Activated CD4-positive, alpha-beta T cell treated with anti-CD3 and anti-CD28 coated beads for 4 hours (primary cell): ENCODE data around the gene NUAK1.

Experiments used
- DNase-seq, 2 donors: peaks; one replicate each; pipeline ENCODE4 v3.0.0-alpha.2; 2020

The NUAK1 gene

GRCh38 chr12:106130474-106131113 is 8.2 kb downstream of the NUAK1 start:
- no peak for DNase-seq

DNA sequence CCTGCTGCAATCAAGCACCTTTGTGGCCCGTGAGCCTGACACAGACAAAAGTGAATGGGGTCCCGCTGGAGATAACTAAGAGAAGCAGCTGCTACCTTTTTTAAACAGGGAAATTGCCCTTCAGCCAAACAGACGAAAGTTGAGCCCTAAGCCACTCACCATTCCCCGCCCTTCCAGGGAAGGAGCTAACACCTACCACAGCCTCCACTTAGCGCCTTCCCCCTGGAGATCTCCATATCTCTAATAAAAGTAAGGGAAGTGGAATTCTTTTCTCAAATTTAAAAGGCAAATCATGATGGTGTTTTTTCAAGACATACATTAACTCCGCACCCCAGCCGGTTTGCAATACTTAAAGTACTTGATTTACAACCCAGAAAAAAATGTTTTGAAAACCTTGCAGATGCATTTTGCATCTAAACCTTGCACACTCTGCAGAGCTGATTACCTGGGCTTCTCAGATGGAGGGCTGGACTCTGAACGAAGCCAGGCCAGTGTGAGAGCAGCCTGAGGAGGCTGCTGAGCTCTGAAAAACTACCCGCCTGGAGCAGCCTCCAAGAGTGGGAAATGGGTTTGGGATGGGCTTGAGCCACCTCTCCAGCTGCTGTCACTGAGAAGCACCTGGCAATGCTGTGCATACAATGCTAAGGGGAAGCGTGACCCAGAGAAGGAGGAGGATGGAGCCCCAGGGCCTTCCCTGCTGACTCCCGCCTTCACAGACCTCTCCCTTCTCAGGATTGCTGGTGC is 10.0 kb downstream of the NUAK1 start:
- no peak for DNase-seq

GRCh38 chr12:106127338-106128126 is 11.2 kb downstream of the NUAK1 start:
- no peak for DNase-seq

DNA sequence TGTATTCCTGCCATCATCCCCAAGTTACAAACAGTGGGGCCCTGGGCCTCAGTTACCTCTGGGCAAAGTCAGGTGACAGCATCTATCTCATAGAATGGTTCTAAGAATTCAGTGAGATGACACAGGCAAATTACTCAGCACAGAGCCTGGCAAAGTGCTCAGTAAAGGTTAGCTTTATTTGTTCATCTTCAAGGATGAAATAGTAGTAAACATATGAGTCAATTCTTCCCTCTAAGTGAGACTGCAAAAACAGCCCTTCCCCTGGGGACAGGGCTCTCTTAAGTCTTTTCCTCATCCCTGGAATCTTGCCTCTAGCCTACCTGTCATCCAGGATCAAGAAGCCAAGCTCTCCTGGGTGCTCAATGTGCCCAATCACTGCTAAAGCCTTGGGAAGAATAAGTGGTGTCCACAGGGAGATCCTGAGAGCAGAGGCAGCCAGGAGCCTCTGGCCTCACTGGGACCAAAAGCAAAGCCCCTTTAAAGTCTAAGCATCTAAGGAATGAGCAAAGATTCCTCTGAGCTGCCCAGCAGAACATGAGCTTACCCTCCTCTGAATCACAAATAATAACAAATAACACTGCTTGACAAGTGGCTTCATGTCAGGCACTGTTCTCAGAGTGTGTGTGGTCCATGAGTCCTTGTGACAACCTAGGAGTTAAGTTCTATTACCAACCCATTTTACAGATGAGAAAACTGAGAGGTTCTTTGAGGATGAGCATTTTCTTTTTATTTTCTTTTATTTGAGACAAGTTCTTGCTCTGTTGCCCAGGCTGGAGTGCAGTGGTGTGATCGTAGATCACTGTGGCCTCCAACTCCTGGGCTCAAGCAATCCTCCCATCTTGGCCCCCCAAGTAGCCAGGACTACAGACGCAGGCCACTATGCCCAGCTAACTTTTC is 12.1 kb downstream of the NUAK1 start:
- no peak for DNase-seq

GRCh38 chr12:106125351-106126095 is 13.2 kb downstream of the NUAK1 start:
- no peak for DNase-seq

- DNase-seq, result no peak
These were observed 15.1 kb downstream of the NUAK1 start for GRCh38 chr12:106123551-106124081.

DNA sequence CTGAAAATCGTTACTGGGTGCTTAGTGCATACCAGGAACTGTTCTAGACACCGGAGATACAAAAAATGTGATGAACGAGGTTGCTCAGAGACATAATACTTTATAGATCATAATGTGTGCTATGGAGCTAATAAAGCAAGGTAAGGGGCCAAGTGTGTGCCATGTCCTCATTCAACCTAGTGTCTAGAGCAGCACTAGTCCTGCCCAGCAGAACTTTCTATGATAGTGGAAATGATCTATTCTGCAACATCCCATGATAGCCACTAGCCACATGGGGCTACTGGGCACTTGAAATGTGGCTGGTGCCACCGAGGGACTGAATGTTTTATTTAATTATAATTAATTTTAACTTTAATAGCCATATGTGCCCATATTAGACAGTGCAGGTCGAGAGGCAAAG is 15.6 kb downstream of the NUAK1 start:
- no peak for DNase-seq

GRCh38 chr12:106122004-106122403 is 16.8 kb downstream of the NUAK1 start:
- DNase-seq, result no peak

DNA sequence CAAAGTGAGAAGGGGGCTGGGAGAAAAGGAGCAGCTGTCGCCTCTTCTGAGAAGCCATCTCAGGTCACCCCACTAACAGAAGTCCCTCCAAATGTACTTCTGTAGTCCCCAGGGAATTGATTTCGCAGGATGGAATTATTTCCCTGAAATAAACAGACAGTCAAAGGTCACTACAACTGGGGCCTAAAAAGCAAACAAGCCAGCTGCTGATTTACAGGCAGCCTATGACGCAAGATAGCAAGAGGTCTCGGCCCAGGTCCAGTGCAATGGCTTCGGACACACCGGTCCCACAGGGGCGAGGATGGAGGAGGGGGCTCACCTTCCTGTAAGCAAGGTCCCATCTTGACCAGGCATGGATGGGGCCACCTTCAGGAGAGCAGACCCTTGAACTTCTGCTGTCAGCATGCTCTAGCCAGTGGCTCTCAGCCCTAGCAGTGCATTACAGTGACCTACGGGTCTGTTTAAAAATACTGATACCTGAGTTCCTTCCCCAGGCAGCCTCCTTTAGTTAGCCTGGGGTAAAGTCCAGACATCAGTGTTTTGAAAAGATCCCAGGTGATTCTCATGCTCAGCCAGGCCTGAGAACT is 18.1 kb downstream of the NUAK1 start:
- no peak for DNase-seq

- DNase-seq, result no peak
These were observed 19.5 kb downstream of the NUAK1 start for GRCh38 chr12:106119301-106119700.

DNA sequence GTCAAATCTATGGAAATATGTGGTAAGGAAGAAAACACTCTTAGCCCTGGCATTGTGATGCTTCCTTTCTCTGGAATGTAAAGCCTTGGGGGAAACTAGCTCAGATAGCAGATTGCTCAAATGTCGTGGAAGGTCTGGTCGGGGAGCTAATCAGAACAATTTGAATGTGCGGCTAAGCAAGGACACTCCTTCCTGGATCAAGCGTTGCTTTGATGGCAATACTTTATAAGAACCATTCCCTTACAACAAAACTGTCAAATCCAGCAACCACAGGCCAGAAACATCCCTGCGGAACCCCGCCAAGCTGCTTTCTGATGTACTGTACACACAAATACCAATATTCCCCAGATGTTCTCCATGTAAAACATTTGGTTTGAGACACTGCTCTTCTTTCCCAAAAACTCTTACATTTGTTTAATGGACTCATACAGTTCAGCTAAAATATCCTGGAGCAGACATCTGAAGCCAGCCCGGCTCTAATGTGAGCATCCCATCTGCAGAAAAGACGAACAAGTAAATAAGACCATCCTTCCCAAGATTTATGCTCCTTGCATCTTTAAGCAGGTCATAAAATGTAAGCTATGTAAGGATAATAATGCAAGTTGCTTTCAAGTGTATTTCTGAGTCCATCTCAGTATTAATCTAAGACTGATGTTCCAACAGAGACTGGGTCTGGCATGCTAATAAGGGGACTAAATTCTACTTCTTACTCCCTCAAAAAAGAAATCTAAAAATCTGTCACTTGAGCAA is 20.2 kb downstream of the NUAK1 start:
- no peak for DNase-seq

DNA sequence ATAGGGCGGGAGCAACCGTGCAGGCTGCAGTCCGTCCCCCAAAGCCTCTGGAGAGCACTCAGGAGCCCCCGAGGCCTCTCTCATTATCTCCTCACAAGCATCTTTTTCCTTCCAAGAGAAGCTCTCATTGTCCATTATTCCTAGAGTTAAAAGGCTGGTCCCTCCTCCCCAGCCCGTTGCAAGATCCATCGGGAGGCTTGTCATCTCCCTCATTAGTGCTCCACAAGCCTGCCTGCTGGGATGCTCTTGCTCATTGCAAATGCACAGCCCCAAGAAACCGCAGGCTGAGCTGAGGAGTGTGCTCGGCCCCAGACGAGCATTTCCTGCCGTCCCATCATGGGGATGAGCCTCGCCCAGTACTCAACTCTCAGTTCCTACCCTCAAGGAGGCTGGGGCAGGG is 23.3 kb downstream of the NUAK1 start:
- DNase-seq, result no peak

DNA sequence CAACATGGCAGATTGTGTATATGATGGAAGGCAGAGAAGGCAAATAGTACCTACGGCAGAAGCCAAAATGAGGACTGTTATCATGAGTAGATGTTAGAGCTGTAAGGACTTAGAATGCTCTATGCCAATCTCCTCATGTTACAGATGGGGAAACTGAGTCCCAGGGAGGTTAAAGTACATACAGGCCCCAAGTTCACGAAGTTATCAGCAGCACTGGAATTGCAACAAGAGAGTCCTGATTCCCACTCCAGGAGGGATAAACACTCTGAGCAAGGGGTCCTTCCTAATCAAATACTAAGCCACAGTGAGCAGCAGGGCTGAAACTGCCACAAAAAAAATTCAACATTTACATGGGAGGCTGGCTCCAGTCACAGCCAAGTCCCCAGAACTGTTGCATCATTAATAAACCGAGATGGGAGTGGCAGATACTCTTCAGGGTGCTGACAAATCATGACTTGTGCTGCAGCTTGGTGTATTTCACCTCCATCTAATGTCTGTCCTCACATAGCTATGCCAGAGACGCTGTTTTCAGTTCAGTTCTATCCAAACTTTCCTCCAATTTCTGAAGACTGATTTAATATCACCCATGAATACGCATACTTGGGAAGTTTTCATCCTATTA is 24.2 kb downstream of the NUAK1 start:
- no peak for DNase-seq

- DNase-seq, result no peak
These were observed 24.8 kb downstream of the NUAK1 start for GRCh38 chr12:106113824-106114446.

DNA sequence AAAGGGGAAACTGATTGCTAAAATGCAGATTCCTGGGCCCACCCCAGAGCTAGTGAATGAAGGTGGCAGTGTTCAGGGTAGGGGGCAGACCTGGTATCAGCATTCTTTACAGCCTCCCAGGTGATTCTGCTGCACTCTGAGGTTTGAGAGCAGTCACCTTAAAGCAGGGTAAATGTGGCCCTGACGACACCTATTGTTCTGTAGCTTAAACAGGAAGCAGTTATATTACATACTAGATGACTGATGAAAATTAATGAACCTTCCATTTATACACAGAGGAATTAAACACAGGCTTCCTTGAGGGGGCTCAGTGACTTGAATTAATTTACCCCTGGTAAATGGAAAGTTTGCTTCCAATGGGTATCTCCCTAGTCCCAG is 25.3 kb downstream of the NUAK1 start:
- DNase-seq, result no peak

GRCh38 chr12:106113042-106113441 is 25.7 kb downstream of the NUAK1 start:
- no peak for DNase-seq

DNA sequence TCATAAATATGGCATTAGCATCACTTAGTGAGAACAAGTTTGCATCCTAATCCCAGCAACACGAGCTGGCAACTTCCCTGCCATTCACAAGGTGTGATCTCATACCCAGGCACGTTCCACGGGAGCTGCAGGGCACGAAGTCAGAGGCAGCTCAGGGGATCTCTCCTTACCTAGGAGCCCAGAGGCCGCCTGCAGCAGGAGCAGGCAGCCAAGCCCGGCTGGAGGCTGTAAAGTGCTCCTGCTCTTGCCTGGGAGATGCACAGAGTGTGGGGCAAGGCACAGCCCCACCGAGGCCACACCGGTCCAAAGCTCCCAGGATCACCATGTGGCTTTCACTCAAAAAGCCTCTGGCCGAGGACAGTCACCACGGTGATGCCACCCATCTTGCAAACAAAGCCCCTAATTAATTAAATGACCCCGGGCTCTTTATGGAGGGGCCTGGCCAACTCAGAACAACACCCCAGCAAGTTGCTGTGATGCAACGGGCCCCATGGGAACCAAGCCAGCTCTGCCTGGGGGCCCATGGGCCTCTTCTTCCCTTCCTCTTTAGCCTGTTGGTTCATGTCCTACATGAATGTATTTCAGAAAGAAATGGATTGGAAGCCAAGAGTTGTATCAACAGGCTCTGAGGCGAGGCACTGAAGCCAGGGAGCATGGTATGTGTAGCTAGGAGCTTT is 26.5 kb downstream of the NUAK1 start:
- DNase-seq, result no peak

DNA sequence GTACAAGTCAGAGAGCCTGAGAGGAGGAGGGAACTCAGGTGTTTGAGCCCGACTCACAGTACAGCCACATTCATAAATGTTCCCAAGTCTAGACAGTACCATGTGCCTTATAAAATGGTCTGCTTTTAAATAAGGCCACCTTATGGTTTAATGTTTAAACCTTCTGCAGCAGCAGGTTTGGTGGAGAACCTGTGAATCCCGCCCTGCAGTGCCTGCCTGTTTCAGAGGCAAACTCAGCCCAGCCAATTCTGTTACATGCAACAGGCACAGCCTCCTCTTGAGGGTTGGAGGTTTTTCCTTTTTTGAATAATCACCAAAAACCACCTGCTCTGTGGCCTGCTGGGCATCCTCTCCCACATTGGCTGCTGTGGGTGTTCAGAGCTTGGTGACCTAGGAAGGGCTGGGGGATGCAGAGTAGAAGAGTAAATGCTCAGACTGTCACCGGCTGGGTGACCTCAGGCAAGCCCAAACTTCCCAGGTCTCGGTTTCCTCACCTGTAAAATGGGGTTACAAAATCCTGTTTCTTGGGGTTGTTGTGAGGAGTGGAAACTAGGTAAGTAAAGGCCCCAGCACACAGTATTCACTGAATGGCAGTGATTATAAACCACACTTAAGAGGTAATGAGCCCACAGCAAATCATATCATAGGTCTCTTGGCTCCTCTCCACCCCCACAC is 28.0 kb downstream of the NUAK1 start:
- DNase-seq, result no peak
